ENCODE data around the gene ETV3. TPM values are rescaled to one million over a fixed set of nuclear protein-coding genes. Genes with fewer than 3 reads are reported as not detected.
"Not testable (repeated sequence)": the region's sequence is repeated elsewhere in the genome, so short reads cannot be mapped to it uniquely, and the experiment has no call there.

ETV3 gene
- polyA plus RNA-seq, 1 experiment, result 7.4 TPM

DNA sequence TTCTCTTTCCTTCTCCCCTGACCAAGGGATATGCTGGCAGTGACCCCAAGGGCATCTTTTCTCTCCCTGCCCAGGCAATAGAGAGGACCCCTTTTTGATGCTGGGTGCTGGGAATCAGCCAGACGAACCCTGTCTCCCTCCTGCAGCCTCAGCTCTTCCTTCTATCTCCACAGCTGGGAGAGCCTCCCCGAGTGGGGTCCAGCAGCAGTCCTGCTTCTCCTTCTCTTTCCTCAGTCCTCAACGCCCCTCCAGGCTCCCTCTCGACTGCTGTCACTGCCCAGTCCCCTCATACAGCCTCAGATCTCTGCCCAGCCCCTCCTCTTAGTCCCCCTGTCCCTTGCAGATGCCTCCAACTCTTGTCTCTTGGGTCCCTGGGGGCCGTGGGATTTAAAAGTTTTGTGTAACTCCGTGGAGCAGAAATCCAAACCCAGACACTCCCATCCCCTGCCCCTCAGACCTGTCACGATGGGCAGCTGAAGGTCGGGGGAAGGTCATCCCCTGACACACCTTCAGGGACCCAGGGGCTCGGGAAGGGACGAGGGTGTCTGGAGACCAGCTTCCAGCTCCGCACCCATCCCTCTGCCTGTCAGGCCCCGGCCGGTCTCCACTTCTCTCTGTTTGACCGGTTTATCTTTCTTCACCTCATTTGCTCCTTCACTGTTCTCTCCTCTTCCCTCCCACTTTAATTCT lies 32.8 kb downstream of the ETV3 start:
- ChIA-PET POLR2A (no interaction called here), CTCF (interaction anchor here (0.9 to 5.2 kb wide), 4 partner anchors 15 to 51 kb away, joined by 3 to 30 read pairs (median 16); no protein-coding TSS in a partner anchor)
- no peak for DNase-seq (ENCODE audit: low read depth)
- TF ChIP-seq CTCF (IDR thresholded peaks at IDR 0.05; ENCODE audit: insufficient read depth, low read depth, low read length), result no peak
- H3K36me3 ChIP-seq (ENCODE audit: control insufficient read depth, insufficient read depth, low read length), result no peaks in the 10 kb centered on the region
- H3K27me3 ChIP-seq (ENCODE audit: control insufficient read depth, insufficient read depth, low read length), result no peaks in the 10 kb centered on the region; the same call in 1 of the 2 replicates
- H3K4me3 ChIP-seq (ENCODE audit: low read depth, low read length), result no peak overlapping the region

DNA sequence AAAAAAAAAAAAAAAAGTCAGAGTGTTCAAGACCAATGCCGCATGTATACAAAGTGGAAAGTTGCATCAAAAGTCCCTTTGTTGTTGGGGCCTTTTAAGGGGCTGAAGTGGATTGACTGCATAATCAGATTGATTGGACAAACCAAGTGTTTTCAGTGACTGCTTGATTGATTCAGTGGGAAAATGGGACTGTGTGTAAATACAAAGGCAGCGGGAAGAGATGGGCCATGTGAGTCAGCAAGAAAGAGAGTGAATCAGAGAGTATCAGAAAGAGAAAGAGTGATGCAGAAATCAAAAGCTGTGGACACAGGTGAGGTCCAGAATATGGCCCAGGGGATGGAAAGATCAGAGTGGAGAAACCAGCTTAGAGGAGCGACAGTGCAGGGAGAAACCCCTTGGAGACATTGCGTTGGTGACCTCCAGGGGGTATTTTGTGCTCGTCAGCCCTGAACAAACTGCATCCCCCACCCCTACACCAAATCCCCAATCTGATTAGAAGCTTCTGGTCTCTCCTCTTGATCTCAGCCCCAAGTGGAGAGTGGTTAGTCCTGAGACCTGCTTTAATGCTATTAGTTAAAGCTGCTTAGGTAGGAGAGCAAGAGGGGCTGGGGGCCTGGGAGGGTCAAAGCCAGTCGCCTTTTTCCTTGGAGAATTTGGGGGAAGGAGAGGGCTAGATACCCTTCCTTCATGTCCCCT lies 33.4 kb downstream of the ETV3 start:
- ChIA-PET CTCF (interaction anchor here (0.9 to 5.2 kb wide), 4 partner anchors 15 to 51 kb away, joined by 3 to 30 read pairs (median 16); no protein-coding TSS in a partner anchor), POLR2A (no interaction called here)
- Histone ChIP-seq H3K4me3 (ENCODE audit: low read depth, low read length) (no peak overlapping the region), H3K27me3 (ENCODE audit: control insufficient read depth, insufficient read depth, low read length) (no peaks in the 10 kb centered on the region; the same call in 1 of the 2 replicates), H3K36me3 (ENCODE audit: control insufficient read depth, insufficient read depth, low read length) (no peaks in the 10 kb centered on the region)
- no peak for DNase-seq (ENCODE audit: low read depth)
- no peak for TF ChIP-seq CTCF (IDR thresholded peaks at IDR 0.05; ENCODE audit: insufficient read depth, low read depth, low read length)

DNA sequence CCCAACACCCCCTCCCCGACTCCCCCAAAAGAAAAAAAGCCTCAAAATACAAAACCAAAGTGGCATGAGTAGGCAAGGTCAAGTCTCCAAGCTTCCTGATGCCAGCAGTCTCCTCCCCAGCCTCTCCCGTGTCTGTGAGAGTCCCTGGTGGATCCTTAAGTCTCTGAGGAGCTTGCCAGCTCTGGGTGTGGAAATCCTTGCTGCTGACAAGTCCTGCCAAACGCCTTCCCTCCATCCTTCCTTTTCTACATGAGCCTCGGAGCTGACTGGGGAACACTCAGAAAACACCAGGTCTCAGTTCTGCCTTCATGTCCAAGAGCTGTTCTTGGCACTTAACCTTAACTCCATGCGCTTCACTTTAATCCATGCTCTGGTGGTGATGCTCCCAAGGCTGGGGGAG lies 34.9 kb downstream of the ETV3 start:
- H3K36me3 ChIP-seq (ENCODE audit: control insufficient read depth, insufficient read depth, low read length), result no peaks in the 10 kb centered on the region
- DNase-seq (ENCODE audit: low read depth), result no peak
- ChIA-PET POLR2A (no interaction called here), CTCF (interaction anchor here (0.7 to 5.2 kb wide), 4 partner anchors 13 to 60 kb away, joined by 3 to 30 read pairs (median 16); no protein-coding TSS in a partner anchor)
- no peak overlapping the region for H3K4me3 ChIP-seq (ENCODE audit: low read depth, low read length)
- no peak for TF ChIP-seq CTCF (IDR thresholded peaks at IDR 0.05; ENCODE audit: insufficient read depth, low read depth, low read length)
- H3K27me3 ChIP-seq (ENCODE audit: control insufficient read depth, insufficient read depth, low read length), result no peaks in the 10 kb centered on the region; the same call in 1 of the 2 replicates

DNA sequence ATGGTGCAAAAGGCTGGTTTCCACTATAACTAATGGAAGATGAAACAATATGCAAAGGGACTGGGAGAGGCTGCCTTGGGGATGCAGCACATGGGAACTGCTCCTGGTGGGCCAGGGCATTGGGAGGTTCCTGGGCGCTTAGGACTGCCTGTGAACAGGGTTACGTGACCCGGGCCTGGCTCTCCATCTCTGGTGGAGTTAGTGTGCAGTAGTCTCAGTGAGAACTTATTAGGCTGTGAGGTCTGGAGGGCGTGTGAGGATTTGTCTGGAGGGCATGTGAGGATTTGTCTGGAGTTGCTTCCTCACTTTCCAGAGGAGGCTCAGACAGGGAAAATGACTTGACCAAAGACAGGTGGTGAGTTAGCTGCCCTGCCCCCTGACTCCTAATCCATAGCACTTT lies 37.0 kb downstream of the ETV3 start:
- TF ChIP-seq CTCF (IDR thresholded peaks at IDR 0.05; ENCODE audit: insufficient read depth, low read depth, low read length), result no peak
- no peak for DNase-seq (ENCODE audit: low read depth)
- H3K36me3 ChIP-seq (ENCODE audit: control insufficient read depth, insufficient read depth, low read length), result no peaks in the 10 kb centered on the region
- no peaks in the 10 kb centered on the region; the same call in 1 of the 2 replicates for H3K27me3 ChIP-seq (ENCODE audit: control insufficient read depth, insufficient read depth, low read length)
- ChIA-PET POLR2A (no interaction called here), CTCF (interaction anchor here (1.0 to 1.9 kb wide), 2 partner anchors 11 to 55 kb away, joined by 4 to 5 read pairs; no protein-coding TSS in a partner anchor)
- H3K4me3 ChIP-seq (ENCODE audit: low read depth, low read length), result no peak overlapping the region

- POLR2A ChIA-PET, result no interaction called here
These were observed 38.6 kb downstream of the ETV3 start, which contains the start of gene ETV3L for GRCh38 chr1:157099633-157100009. TSS of gene ETV3L (minus strand) at chr1:157099808. CDS start at chr1:157099523, 285 bp downstream.

GRCh38 chr1:157098987-157099632 lies 39.1 kb downstream of the ETV3 start:
- POLR2A ChIA-PET, result not testable (repeated sequence)

More at GRCh38 chr1:157099633-157100009, 38.6 kb downstream of the ETV3 start, which contains the start of gene ETV3L:
- no peaks in the 10 kb centered on the region for H3K36me3 ChIP-seq (ENCODE audit: control insufficient read depth, insufficient read depth, low read length)
- DNase-seq (ENCODE audit: low read depth), result no peak
- CTCF ChIA-PET, result interaction anchor here (1.9 to 2.9 kb wide), 2 partner anchors 9 to 56 kb away, joined by 5 to 13 read pairs; no protein-coding TSS in a partner anchor
- H3K4me3 ChIP-seq (ENCODE audit: low read depth, low read length), result no peak within 1 kb of the TSS
- no peaks in the 10 kb centered on the region; the same call in 1 of the 2 replicates for H3K27me3 ChIP-seq (ENCODE audit: control insufficient read depth, insufficient read depth, low read length)
- TF ChIP-seq CTCF (IDR thresholded peaks at IDR 0.05; ENCODE audit: insufficient read depth, low read depth, low read length), result no peak

More at GRCh38 chr1:157098987-157099632, 39.1 kb downstream of the ETV3 start:
- H3K4me3 ChIP-seq (ENCODE audit: low read depth, low read length); DNase-seq (ENCODE audit: low read depth); H3K27me3 ChIP-seq (ENCODE audit: control insufficient read depth, insufficient read depth, low read length); H3K36me3 ChIP-seq (ENCODE audit: control insufficient read depth, insufficient read depth, low read length): not testable (repeated sequence)
- CTCF ChIA-PET, result interaction anchor here (0.8 to 2.9 kb wide), 3 partner anchors 9 to 57 kb away, joined by 4 to 13 read pairs (median 5); no protein-coding TSS in a partner anchor
